Cardiac septum (tissue), 1 donor: ENCODE results near the gene PPA2. TPM values are rescaled to one million over a fixed set of nuclear protein-coding genes. Genes with fewer than 3 reads are reported as not detected.
A peak's percentile ranks its signal among the peaks of the same experiment; 100 is the strongest.
"Not testable (repeated sequence)": the region's sequence is repeated elsewhere in the genome, so short reads cannot be mapped to it uniquely, and the experiment has no call there.

Experiments
- DNase-seq: peaks from one replicate; pipeline ENCODE4 v3.0.0-alpha.2; 2020; ENCODE audit warnings: low spot score
- intact Hi-C: fragments of 100-400 bp; cut with DNase I; formaldehyde crosslinking; loops from one replicate; pipeline ENCODE4 v1.14.0; 2022
- long read RNA-seq: library from polyadenylated mRNA; unstranded; transcript quantifications from one replicate; pipeline ENCODE4 v2.0.0, GENCODE V29; 2021
- total RNA-seq: library from RNA; stranded (reverse); fragmentation: NEBNext Ultra II Directional; extraction: Animal tissue kit (Norgen Biotek cat#: 25700); gene quantifications from one replicate; pipeline ENCODE4 v1.2.1, GENCODE V29; 2021
- donor health status: DM: no; HTN: no; CAD: no.

PPA2 gene
- 81.6 TPM for total RNA-seq
- long read RNA-seq, transcript PPA2-202 (11 exons, 1,414 nt): minor isoform, 20 of 74 reads
- long read RNA-seq, transcript PPA2-201 (12 exons, 1,684 nt): major isoform, 23 of 74 reads
- long read RNA-seq, partial matches to known transcripts: 3 of 74 reads
- long read RNA-seq, other reads (novel, unspliced or antisense): 22 of 74 reads

DNA sequence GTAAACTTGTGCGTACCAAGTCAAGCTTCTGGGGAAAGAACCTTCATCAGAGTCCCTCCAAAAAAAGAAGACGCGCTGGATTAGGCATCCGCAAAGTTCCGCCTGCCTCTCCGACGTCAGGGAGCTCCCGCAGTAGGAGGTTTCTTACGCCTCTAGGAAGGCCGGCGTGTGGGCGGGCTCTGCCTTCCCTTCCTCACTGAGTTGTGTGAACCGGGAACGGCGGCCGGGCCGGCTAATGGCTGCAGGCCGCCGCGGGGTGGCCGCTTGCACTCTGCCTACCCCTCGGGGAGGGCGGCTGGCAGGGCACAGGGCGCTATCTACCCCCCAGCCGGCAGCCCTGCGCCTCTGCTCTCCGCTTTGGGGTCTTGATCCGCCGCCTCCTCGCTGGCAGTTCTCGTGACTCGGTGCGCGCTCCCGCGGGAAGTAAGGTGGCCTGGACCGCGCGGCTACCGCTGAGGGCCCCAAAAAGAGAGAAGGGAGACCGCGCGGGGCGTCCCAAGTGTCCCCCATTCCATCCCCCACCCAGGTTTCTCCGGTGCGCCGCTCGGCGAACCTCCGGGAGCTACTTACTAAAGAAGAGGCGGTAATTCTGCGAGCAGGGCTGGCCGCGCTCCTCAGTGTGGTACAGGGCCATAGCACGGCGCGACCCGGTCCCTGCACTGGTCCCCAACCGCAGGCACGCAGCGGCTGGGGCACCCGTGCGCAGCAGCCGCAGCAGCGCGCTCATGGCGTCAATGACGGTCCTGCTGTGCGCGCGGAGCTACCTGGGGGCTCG is at the start of gene PPA2:
Gene PPA2 (minus strand): TSS at position 739 of the 775 bp plus-strand sequence. CDS start 12 bp downstream, at position 727.
- intact Hi-C loops: loop anchor here (2.0 to 5.0 kb wide), 3 partner anchors 86 to 327 kb away; partner anchors contain the start of gene TET2
- peak; percentile 95 for DNase-seq

DNA sequence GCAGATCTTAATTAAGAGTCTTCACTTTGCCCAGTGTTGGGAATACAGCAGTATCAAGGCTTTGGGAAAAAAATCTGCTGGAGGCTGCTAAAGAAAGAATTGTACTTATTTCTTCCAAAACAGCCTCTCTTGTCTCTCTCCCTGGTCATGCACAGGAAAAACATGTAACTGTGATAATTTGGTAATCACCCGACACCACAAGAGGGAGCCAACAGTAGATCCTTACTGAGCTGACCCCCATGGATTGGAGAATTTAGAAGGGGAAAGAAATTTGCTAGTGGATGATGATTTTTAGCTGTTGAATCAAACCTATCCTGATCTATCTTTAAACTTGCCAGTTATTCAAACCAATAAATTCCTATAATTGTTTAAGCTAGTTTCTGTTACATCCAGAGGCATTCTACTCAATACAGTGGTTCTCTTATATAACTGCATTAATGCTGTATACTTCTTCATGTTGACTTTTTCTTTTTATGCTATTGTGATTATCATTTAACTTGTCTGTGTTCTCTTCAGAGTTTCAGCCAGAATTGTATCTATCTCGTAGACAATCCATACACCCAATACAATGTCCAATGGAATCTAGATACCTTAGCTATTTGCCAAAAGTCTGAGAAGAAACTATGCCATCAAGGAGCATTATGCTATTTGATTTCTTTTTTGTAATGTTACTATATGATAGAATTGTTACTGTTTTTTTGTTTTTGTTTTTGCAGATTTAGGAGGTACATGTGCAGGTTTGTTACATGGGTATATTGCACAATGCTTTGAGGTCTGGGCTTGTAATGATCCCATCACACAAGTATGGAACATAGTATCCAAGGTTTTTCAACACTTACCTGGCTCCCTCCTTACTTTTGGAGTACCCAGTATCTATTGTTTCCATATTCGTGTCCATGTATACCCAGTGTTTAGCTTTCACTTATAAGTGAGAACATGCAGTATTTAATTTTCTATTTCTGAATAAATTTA is 47.2 kb upstream of the PPA2 start:
- intact Hi-C loops: loop anchor here (2.0 kb wide), 1 partner anchor 146 kb away; no protein-coding TSS in a partner anchor
- no peak for DNase-seq

DNA sequence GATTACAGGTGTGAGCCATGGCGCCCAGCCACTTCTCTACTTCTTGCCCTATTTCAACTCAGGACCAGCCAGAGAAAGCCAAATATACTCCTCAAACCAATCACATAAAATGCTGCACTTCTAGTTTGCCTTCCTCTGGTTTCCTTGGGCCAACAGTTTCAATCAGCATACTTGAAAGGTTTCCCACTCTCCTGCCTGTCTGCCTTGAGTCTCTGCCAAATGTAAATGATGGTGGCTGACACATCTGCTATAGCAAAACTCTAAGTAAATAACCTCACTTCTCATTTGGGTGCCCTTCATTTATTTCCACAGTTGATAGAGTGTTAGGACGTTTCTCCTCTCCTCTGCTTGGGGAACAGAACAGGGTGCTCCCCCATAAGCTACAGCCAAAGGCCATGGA is 36.4 kb upstream of the PPA2 start:
- intact Hi-C loops: no loop called here
- no peak for DNase-seq

DNA sequence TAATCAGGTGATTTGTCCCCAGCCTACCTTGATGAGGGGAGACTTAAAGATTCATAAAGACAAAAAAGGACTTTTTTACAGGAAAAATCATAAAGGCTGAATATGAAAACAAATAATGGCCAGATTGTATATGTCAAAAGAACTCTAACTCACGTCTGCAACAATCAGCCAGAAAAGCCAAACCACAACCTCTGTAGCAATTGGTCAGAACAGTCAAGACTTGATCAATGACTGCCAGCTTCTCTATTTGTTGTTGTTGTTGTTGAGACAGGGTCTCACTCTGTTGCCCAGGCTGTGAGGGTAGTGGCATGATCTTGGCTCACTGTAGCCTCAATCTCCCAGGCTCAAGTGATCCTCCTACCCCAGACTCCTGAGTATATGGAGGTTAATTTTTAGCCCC is 35.9 kb upstream of the PPA2 start:
- intact Hi-C loops: no loop called here
- DNase-seq: no peak

DNA sequence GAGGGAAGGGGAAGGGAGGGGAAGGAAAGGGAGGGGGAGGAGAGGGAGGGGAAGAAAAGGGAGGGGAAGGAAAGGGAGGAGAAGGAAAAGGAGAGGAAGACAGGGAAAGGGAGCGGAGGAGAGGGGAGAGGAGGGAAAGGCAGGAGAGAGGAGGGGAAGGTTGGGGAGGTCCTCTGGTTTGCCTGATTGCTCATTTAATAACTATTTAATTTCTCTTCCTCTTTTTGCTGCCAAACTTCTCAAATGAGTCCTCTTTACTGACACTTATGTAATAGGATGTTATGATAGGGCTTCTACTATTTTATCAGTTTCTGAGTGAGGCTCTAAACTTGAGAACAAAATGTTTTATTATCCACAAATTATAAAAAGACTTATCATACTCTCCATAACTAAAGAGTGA is 35.4 kb upstream of the PPA2 start:
- intact Hi-C loops: no loop called here
- DNase-seq: no peak

DNA sequence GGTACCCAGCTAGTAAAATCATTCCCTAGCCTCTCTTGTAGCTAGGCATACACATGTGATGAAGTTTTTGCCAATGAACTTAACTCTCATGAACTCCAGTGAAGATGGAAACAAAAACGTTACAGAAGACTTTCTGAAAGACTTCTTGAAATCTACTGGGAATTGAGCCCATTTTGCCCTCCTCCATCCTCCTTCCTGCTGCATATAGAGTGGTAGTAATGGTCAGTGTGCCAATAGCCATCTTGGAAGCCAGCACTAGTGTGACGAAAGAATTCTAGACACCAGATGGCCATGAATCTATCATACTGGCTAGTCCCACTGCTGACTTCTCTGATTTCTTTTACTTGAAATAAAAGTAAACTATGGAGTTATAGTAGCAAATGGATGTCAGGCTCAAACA is 30.9 kb upstream of the PPA2 start:
- no peak for DNase-seq
- intact Hi-C loops: no loop called here

DNA sequence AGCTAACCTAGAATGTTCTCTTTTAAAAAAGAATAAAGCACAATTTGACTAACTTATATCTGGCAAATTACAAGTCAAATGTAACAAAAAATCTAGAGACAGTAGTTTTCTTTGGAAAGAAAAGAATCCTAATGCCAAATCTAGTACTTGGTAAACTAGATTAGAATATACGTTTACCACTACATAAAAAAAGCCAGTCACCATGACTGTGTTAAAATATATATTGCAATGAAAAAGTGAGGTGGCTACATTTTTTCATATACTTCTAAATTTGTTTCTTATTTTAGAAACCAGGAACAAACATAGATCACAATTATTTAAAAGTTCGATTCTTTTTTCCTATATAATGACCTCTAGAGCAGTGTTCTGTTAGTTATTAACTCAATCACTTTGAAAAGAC is 29.6 kb upstream of the PPA2 start:
- intact Hi-C loops: no loop called here
- no peak for DNase-seq

DNA sequence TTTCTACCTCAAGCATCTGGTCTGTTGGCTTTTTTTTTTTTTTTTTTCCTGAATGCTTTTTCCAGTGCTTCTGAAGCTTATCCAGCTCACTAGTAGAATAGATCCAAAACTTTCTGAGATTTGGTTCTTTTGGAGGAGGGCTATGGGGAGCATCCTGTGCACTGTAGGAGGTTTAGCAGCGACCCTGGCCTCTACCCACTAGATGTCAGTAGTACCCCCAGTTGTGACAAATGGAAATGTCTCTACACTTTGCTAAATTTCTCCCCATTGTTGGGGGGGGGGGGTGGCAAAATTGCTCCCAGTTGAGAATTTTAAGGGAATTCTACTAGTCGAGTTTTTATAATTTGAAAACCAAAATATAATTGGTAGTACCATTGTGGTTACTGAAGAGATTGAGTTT is 23.0 kb upstream of the PPA2 start:
- DNase-seq: no peak
- intact Hi-C loops: no loop called here

DNA sequence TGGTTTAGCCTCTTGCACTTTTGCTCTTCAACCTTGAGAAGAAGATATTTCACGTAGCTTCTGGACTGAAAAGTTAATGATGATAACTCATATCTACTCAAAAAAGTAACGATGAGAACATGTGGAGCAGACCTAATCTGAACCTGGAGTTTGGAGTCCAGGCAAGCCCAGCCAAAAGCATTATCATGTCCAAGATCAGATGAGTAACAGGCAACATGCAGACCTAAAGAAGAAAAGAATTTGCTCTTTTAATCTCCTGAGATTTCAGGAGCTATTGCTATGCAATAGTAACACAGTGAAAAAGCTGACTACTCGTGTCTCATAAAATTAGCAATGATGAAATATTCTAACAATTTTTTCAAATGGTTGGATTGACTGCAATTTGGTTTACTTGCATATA is 21.8 kb upstream of the PPA2 start:
- intact Hi-C loops: no loop called here

DNA sequence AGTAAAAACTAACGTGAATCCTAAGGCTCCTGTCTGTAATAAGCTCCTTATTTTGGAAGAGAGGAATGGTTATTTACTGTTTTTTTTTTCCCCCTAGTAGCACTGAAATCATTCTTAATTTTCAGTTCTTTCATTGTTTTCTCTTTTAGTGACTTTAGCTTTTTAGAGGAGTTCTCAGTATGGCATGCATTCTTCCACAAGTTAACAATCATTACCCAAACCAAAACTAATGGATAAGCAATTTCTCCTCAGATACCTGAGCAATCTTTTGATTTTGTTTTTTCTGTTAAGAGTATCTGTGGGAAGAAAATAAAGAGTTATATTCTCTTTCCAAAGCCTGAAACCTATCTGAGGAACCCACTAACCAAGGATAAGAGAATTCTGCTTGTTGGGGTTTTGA is 16.7 kb upstream of the PPA2 start:
- no peak for DNase-seq
- intact Hi-C loops: no loop called here

More for the DNA sequence above, 21.8 kb upstream of the PPA2 start:
- no peak for DNase-seq

DNA sequence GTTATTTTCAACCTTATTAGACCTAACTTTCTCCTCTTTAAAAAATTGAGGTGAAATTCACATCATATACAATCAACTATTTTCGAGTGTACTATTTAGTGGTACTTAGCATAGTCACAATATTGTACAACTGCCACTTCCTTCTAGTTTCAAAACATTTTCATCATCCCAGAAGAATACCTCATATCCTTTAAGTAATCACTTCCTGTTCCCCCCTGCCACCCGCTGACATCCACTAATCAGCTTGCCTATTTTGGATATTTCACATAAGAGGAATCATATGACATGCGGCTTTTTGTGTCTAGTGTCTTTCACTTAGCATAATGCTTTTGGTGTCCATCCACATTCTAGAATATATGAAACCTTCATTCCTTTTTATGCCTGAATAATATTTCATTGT is 10.0 kb upstream of the PPA2 start:
- no peak for DNase-seq
- intact Hi-C loops: no loop called here

DNA sequence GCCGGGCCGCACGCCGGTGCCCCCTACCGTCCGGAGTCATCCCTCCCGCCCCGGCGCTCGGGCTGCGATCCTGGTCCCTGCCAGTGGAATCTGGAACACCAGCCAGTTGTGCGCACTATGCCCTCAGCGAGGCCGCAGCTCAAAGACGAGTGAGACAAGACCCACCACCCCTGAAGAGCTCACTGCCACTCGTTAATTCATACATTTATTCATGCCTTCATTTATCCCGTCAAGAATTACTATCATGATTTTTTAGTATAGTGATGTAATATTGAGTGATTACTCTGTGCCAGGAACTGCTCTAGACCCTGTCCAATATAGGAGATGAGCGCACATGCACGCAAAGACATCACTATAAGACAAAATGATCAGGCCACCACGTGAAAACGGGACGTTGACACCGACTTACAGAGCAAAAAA is 247 bp upstream of the PPA2 start:
- DNase-seq: peak; percentile 94
- intact Hi-C loops: loop anchor here (5.0 kb wide), 2 partner anchors 87 to 232 kb away; no protein-coding TSS in a partner anchor

DNA sequence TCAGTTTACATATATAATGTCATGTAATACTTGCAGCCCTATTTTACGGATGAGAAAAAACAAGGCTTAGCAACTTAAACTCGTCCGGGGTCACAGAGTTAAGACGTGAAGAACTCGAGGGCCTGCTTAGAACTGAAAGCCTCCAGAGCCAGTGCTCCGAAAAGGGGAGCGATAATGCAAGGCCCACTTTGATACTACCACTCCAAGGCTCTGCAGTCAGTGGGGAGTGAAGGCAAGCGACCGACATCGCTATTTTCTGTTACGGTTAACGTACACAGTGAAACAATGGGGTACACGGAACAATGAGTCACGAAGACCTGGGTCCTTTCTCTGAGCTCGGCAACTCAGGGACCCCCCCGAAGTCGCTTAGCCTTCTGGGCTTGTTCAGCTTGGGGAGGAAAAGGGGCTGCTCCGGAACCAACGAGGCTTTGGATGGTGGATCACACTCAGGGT is 965 bp downstream of the PPA2 start:
- DNase-seq: no peak
- intact Hi-C loops: loop anchor here (2.0 to 5.0 kb wide), 3 partner anchors 86 to 326 kb away; partner anchors contain the start of gene TET2

DNA sequence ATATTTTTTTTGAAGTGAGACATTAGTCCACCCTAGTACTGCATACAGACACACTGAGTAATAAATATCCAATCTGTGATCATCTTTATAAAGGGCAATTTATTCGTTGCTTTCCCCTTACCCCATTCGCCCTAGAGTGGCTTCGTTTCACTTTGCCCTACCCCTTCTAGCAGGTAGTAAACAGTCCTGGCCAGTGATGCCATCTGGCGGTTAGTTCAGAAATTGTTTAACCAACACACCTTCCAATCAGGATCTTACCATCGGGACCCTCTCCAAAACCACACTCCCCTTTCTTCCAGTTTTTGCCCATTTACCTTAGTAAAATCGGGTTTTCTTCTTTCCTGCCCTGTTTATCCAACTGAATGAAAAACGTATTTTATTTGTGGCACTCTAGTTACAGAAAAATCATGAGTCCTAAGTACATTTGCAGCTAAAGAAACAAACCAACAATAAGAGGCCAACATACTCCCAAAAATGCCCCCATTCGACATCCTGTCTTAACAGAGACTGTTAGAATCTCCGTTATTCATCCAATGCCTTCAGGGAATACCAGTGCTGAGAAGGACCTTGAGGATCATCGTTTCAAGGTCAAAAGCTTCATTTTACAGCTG is 2.2 kb downstream of the PPA2 start:
- peak; percentile 78 for DNase-seq
- intact Hi-C loops: loop anchor here (2.0 to 5.0 kb wide), 3 partner anchors 84 to 325 kb away; partner anchors contain the start of gene TET2

DNA sequence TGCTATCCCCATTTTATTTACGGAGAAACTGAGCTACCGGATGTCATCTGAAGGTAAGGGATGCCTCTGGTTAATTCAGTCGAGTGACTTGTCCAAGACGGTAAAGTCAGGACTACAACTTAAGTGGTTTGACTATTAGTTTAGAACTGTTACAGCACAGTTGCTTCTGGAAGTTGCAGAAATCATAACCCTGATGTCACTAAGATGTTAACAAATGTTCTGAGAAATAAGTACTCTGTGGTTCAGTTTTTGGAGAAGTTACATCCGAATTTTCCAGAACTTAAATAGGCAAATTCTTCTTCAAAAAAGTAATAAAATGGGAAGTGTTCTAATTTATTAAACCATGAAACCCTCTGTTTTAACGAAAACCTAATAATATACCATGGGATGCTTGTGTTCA is 3.1 kb downstream of the PPA2 start:
- intact Hi-C loops: loop anchor here (5.0 kb wide), 2 partner anchors 83 to 228 kb away; no protein-coding TSS in a partner anchor
- no peak for DNase-seq

DNA sequence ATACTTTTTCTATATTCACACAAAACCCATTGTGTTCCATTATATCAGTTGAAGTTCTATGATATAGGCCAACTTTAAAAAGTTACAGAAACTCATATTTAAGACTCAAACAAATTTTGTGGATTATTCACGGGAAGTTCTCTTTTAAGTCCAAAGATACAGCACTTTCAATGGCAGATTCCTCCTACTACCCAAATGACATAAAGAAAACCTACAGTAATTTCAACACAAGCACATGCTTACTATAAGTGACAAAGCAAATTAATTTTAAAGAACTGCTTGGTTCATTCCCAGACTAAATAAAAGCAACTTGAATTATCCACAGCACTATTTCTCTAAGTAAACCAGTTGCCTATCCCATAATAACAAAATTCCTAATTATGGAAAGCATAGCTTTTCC is 4.1 kb downstream of the PPA2 start:
- no peak for DNase-seq
- intact Hi-C loops: loop anchor here (5.0 kb wide), 2 partner anchors 82 to 227 kb away; no protein-coding TSS in a partner anchor

DNA sequence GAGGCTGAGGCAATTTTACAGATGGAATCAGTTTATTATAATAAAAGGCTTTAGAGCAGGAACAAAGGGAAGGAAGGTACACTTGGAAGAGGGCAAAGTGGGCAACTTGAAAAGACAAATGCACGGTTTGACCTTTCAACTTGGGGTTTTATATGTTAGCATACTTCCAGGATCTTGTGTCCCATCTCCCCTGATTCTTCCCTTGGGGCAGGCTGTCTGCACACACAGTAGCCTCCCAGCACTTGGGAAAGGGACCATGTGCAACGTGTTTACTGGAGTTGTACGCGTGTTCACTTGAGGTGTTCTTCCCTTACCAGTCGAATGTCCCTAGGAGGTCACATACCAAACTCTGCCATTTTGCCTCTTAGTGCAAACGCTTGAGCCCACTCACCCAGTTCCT is 7.3 kb downstream of the PPA2 start:
- intact Hi-C loops: no loop called here
- DNase-seq: no peak

DNA sequence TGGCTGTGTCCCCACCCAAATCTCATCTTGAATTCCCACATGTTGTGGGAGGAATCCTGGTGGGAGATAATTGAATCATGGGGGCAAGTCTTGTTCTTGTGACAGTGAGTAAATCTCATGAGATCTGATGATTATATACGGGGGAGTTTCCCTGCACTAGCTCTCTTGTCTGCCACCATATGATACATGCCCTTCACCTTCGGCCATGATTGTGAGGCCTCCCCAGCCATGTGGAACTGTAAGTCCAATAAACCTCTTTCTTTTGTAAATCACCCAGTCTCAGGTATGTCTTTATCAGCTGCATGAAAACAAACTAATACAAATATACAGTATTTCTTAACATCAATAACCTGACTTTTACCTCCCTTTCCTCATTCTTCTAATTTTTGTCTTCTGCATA is 9.3 kb downstream of the PPA2 start:
- DNase-seq, intact Hi-C loops: not testable (repeated sequence)

DNA sequence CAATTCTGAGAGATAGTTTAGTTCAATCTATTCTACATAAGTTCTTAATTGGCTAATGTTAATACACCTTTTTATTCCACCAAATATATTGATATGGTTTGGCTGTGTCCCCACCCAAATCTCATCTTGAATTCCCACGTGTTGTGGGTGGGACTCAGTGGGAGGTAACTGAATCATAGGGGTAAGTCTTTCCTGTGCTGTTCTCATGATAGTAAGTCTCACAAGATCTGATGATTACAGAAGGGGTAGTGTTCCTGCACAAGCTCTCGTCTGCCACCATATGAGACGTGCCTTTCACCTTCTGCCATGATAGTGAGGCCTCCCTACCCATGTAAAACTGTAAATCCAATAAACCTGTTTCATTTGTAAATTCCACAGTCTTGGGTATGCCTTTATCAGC is 11.3 kb downstream of the PPA2 start:
- intact Hi-C loops: no loop called here
- no peak for DNase-seq
